ENCODE data around the gene KCNA2.

The KCNA2 gene

DNA sequence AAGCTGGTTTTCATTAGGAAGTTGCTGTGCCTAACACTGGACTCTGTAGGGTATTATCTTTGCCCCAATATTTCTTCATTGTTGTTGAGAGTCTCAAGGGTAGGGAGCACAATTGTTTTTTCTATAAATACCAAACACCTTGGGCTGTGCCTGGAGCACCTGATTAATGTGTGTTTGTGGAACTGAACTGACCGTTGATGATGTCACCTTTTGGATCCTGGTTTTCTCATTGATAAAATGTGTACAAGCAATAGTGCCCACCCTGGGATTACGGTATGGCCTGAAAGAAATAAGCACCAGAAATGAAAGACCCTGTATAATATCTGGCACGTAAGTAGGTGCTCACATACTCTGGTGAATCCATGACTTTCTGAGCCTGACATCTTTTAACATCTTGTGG lies 39.3 kb downstream of the KCNA2 start:
- no peak for DNase-seq (ENCODE audit: low read depth)

DNA sequence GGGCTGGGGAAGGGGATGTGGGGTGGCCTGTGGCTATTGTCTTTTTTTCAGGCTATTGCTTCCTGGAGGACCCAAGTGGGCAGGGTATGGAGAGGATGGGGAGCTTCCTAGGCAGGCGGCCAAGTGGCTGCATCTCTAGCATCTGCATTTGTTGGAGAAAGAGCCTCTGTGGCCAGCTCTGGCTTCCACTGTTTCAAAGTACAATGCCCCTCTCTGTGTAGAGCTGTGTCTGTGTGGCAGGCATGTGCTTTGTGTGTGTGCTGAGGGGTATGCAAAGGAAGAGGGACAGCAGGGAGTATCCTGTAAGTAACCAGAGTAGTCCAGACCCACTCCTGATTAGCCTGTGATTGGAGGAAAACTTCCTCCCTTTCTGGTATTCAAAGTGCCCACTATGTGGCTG lies 40.6 kb downstream of the KCNA2 start:
- no peak for DNase-seq (ENCODE audit: low read depth)

DNA sequence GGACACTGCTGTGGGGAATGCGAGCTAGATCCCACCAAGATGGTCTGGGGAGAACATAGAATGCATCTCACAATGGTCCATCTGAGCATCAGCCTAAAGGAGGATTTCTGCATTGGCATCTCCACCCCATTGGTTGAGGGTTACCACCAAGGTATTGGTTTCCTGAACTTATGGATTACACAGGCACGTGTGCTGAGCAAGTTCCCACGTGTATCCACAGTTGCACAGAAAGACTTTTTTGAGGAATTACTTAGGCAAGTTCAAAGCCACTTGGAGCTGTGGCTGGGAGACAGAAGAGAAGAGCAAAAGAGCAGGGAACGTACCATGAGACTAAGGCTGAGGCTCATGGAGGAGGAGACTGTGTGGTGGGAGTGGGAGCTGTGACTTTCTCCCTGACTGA lies 43.1 kb downstream of the KCNA2 start:
- DNase-seq (ENCODE audit: low read depth): no peak

DNA sequence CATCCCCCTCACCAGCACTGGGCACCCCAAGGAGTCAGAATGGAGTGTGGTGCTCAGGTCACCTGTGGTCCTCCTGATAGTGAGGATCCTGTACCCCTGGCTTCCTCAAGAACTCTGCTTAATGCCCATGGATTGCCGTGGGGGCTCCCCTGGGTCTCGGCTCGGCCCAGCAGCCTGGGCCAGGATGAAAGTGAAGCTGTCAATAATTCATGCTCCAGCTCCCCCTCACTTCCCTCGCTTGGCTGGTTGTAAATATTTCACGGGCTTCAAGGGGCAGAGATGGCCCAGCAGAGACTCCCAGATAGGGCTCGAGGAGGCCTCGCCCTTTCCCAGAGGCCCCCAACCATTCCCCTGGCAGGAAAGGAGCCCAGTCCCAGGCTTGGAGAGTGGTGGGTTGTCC lies 44.6 kb downstream of the KCNA2 start:
- no peak for DNase-seq (ENCODE audit: low read depth)

DNA sequence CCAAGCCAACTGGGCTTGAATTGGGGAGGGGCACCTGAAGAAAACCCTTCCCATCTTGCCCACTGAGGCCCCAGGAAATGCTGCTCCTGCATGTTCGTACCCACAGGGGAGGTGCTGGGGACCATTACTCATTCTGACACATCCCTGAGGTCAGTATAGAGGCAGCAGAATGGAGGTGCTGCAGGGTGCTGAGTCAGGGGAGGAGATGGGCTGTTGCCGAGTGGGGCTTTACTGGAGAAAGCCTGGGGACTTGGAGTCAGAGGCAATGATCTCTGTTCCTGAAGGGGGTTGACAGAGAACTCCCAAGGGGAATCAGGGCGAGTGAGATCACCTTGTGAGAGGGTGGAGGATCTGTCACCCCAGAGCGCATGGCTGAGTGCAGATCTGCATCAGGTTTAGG lies 47.0 kb downstream of the KCNA2 start:
- DNase-seq (ENCODE audit: low read depth): no peak

DNA sequence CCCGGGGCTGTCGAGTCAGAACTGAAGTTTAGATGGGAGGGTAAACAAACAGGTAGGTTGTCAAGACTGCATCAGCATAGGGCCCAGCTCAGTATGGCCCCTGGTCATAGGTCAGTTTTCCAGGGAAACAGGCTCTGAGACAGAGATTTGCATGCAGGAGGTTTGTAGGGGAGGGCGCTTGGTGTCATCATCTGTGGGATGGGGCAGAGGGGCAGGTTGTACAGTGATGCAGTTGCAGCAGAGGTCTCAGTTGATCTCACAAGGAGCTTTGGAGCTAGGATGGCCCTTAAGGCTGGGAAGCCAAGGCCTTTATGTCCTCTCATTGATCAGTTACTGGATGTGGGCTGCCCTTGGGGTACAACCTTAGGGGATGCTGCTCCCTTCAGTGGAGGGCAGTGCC lies 48.7 kb downstream of the KCNA2 start:
- no peak for DNase-seq (ENCODE audit: low read depth)

DNA sequence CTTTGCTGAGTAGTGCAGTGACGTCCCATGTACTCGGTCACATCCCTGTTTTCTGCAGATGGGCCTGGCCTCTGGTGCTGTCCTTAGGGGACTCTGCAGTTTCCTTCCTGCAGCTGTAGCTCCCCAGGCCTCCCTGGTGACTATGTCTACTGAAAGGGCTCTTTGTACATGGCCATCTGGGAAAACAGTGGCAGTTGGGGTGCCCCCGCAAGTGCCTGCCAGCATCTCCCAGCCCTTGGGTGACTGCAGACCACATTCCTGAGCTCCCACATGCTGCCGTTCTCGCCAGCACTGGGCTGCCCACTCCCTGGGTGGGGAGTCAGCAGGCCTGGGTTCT lies 49.7 kb downstream of the KCNA2 start:
- no peak for DNase-seq (ENCODE audit: low read depth)

DNA sequence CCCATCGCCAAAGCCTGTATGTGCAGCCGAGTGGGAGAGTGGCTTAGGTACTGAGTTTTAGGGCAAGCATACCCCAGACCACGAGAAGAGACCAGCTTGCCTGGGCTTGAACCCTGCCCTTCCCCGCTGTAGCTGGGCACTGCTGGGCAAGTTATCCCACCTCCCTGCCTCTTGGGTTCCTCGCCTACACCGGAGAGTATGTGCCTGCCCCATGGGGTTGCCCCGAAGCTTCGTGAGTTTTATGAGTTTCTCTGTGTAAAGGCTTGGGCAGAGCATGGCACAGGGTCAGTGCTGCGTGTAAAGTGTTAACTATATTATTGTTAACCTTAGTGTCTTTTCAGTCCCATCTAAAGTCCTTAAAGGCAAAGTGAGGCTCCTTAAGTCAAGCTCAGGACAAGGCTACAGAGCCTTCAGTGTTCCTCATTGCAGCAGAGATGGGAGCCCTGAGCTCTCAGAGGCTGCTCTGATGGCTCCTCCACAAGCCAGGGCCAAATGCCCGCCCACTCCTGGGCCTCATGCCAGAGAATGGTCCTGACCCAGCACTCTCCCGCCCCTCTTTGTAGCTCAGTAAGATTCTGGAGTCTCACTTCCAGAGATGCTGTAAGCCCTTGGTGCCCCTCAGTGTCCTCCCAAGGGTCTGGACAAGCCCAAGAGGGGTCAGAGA lies 50.2 kb downstream of the KCNA2 start:
- DNase-seq (ENCODE audit: low read depth): no peak

DNA sequence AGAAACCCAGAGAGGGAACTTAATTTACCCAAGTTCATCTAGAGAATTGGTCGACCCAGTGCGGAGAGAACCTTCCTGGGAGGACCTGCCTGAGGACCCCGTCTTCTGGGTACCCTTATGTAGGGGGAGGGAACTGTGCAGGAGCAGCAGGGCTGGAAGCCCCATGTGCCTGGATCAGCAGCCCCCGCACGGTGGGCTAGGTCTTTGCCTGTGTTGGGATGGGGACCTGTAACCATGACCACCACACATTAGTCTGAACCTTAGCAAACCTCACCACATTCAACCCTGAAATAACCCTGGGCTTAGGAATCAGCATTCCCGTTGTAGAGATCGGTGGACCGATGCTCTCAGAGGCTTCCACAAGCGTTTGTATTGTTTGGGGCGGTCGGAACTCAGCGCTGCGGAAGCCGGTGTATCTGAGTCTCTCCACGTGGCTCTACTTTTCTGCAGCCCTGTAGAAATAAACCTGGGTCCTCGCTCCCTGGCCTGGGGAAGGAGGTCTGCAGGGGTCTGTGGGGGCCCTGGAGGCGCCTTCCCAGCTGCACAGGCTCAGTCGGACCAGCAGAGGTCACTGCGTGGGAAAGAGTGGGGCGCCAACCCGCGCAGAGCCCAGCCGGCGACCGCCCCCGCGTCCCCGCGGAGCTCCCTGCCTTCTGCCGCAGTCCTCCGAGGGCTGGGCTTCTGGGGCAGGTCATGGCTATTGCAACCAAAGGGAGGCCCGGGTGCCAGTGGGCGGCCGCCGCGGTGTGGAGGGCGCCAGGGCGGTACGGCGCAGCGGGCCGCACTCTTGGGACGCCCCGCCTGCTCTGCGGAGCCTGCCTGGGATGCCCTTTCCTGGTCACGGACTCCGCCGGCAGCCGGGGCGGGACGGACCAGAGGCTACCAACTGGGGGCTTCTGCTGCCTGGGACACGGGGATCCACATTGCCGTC lies 51.0 kb downstream of the KCNA2 start:
- DNase-seq (ENCODE audit: low read depth): no peak

DNA sequence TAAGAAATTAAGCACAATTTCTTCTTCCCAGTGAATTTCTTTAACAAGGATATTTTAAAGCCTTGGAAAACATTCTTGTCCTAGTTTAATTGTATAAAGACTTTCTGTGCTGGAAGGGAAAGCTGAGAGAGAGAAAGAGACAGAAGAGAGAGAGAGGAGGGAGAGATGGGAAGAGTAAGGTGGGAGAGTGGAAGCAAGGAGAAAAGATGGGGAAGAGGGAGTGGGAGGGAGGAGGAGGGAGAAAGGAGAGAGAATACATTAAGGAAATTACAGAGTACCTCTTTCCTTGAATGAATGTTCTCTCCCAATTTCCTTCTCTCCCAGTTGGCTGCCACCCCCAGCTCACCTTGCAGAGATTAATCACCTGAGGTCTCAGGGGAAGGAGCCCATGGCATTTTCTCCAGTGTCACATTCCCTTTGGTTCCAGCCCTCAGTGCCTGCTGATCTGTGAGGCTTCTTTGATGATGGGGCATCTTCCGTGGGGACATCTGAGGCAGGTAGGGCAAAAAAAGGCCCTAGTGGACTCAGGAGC lies 54.8 kb downstream of the KCNA2 start:
- DNase-seq (ENCODE audit: low read depth): no peak

DNA sequence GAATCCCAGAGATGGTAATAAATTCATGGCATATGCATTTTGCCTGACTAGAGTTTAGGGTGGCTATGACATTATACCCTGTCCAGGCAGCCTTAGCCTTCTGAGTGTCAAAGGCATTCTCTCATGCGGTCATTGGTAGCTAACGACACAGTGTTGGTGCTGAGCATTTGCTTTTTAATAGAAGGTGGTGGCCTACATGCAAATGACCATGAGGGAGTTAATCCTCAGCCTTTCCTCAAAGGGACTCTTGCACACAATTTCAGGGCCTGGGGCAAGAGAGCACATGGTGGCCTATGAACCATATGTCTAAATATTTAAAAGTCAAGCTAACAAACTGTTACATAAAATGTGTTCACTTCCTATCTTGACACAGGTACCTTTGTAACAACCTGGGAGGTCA lies 56.3 kb downstream of the KCNA2 start:
- no peak for DNase-seq (ENCODE audit: low read depth)

DNA sequence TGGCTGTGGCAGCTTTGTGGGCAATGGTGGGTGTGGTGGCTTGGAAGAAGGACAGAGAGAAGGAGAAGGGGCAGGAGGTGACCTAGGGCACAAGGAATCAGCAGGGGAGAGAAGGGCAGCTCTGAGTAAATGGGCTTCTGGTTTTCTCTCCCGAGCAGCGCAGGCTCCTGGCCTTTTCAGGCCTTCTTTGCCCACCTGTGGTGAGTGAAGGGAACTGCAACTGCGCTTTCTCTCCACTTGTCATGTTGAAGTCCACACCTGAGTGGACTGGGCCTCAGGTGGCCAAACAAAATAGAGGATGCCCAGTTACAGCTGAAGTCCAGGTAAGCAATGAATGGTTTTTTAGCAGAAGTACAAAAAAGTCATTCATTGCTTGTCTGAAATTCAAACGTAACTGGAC lies 57.8 kb downstream of the KCNA2 start:
- no peak for DNase-seq (ENCODE audit: low read depth)

DNA sequence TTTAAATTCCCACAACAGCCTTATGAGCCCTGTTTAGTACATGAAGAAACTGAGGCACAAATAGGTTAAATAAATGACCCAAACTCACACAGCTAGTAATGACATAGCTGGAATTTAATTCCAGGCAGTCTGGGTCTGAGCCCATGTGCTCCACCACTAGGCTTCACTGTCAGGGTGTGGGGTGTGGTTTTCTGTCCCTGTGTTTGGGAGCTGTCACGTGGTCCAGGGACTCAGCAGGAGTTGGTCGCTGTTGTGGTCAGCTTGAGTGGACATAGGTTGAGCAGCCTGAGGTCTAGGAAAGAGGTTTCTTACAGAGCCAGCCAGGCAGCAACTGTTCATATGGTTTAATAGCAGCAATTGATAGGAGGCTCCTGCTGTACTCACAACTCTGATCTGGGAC lies 59.1 kb downstream of the KCNA2 start:
- no peak for DNase-seq (ENCODE audit: low read depth)

DNA sequence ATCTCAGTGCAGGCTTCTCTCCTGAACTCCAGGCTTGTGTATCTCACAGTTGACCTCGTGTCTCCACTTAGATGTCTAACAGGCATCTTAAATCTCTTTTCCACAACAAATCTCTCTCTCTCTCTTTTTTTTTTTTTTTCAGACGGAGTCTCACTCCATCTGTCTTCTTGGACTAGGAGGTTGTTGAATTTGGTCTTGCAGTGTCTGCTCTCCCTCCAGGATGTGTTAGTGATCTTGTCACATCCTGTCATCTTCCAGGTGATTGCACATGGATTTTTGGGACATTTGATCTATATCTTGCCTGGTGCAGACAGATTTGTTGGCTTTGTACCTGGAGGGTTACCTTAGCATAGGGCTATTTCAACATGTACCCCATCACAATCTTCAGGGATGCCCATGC lies 60.7 kb downstream of the KCNA2 start:
- DNase-seq (ENCODE audit: low read depth): no peak

DNA sequence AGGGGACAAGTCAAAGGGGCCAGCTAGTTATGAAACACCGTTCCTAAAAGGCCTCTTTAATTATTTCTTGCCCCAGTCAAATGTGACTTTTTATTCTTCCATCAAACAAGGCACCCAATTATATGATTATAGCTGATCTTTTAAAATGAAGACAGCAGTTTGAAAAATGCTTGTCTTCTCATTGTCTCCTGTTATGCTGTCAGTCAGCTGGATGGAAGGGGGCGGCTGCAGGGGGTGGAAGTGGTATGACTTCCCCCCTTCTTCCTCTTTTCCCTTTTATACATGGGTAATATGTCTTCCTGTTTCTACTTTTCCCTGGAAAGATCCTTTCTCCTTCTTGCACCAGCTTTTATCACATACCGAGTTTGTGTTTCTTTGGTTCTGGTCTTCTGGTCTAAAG lies 61.4 kb downstream of the KCNA2 start:
- DNase-seq (ENCODE audit: low read depth): no peak
